HEK293 (cell line): Measurements from ENCODE around the gene RBFOX1.

Source experiments
- BCL11B ChIP-seq: fragments of 450-650 bp; formaldehyde crosslinking; IDR thresholded peaks from 2 replicates; pipeline ENCODE4 v1.5.1; 2016; ENCODE audit warnings: low read depth, missing biosample characterization, missing genetic modification characterization
- ZNF433 ChIP-seq: fragments of 450-650 bp; formaldehyde crosslinking; IDR thresholded peaks from 2 replicates; pipeline ENCODE4 v1.5.1; 2016; ENCODE audit warnings: missing biosample characterization, missing genetic modification characterization, low read depth
- TF ChIP-seq, protein P1 (sequence below): fragments of 450-650 bp; formaldehyde crosslinking; IDR thresholded peaks from 2 replicates; pipeline ENCODE4 v1.5.1; 2016; ENCODE audit warnings: missing biosample characterization, missing genetic modification characterization

DNA sequence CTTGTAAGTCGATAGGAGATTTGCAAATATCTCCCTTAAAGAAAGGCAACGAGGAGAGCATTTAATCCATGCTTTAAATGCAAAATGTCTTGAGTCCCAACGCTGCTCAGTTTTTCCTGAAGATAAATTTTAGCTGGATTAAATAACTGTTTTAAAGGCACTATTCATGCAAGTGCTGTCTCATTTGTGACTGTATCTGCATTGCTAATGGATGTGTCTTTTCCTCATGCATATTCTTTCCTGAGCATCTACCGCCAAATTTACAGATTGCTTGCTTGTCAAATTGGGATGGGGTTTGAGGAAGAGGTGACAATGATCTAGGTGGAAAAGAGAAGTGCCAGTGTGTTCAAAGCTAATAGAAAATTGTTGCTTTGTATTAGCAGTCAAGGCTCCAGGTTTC is 106.9 kb downstream of the RBFOX1 start:
- TF ChIP-seq, protein P1, sequence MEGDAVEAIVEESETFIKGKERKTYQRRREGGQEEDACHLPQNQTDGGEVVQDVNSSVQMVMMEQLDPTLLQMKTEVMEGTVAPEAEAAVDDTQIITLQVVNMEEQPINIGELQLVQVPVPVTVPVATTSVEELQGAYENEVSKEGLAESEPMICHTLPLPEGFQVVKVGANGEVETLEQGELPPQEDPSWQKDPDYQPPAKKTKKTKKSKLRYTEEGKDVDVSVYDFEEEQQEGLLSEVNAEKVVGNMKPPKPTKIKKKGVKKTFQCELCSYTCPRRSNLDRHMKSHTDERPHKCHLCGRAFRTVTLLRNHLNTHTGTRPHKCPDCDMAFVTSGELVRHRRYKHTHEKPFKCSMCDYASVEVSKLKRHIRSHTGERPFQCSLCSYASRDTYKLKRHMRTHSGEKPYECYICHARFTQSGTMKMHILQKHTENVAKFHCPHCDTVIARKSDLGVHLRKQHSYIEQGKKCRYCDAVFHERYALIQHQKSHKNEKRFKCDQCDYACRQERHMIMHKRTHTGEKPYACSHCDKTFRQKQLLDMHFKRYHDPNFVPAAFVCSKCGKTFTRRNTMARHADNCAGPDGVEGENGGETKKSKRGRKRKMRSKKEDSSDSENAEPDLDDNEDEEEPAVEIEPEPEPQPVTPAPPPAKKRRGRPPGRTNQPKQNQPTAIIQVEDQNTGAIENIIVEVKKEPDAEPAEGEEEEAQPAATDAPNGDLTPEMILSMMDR: no peak
- no peak for TF ChIP-seq BCL11B (tag by site-specific recombination)
- no peak for TF ChIP-seq ZNF433 (tag by site-specific recombination)
